T-helper 1 cell treated with Interleukin-12 subunit alpha and Interleukin-12 subunit beta and Interleukin-4 antibody, amounts not matched to agents 30 ng/mL and 1 ng/mL, for 36 hours (primary cell): ENCODE results near the gene ABHD5. TPM values are rescaled to one million over a fixed set of nuclear protein-coding genes. Genes with fewer than 3 reads are reported as not detected.
"Not testable (repeated sequence)": the region's sequence is repeated elsewhere in the genome, so short reads cannot be mapped to it uniquely, and the experiment has no call there.

Experiments
- intact Hi-C: fragments of 100-400 bp; cut with micrococcal nuclease; formaldehyde crosslinking; loops from one replicate; pipeline ENCODE4 v1.15.1; 2024
- total RNA-seq: library from RNA; stranded (reverse); gene quantifications from 2 replicates; pipeline ENCODE4 v1.2.3, GENCODE V29; 2022

Gene ABHD5
- 19.1 and 19.2 TPM in 2 replicates for total RNA-seq

- intact Hi-C loops = loop anchor here (1.0 to 10.0 kb wide), 15 partner anchors 64 to 1172 kb away; partner anchors contain the start of genes ANO10, HIGD1A, SNRK and SS18L2
These were observed at the start of gene ABHD5 for GRCh38 chr3:43690400-43691119. Gene ABHD5 (plus strand): TSS chr3:43690938. CDS start chr3:43690993, 55 bp downstream.

DNA sequence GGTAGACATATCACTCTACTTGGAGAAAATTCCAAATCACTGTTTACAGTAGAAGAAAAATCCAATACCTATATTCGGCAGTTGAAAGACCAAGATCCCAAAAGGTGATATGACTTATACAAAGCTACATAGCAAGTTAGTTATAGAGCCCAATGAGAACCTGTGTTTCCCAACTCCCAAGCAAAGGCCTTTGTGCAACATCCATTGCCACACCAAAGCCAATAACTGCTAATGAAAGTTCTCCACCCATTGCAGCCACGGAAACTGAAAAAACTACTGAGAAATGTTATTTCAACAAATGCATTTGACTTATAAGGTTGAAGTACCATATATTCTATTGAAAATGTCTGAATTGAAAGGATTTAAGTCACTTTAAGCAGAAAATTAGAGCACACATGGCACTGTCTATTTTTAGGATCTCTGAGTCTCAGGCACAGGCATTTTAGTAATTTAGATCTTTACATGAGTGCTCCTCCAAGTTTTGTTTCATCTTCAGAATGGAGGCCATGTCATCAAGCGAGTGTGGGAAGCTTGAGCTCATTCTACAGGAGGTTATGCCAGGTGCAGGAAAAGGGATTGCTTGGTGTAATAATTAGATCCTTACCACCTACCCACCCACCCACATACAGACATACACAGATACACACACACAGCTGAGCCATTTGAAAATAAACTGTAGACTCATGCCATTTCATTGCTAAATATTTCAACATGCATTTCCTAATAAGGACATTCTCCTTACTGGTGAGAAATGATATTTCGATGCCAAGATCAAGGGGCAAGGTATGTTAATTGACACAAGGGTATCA lies 49.2 kb upstream of the ABHD5 start:
- intact Hi-C loops = no loop called here

DNA sequence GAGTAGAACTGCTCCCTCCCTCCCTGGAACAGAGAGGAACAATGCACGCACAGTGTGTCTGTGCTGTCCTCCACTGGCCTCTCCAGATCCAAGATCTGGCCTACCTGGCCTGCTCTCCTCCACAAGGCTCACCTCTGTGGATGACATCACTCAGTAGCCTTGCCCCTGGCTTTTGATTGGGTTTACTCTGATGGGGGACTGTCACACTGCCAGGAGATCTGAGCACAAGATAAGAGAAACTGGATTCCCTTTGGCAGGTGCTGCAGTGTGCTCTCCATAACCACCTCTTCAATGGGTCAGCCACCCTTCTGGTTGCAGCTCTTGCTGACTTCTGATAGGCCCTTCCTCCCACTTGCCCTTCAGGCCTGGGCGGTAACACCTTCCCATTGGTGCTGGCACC lies 46.3 kb upstream of the ABHD5 start:
- intact Hi-C loops = no loop called here

- intact Hi-C loops = loop anchor here (1.0 kb wide), 1 partner anchor 20 kb away; no protein-coding TSS in a partner anchor
These were observed 43.2 kb upstream of the ABHD5 start for GRCh38 chr3:43647331-43648166.

DNA sequence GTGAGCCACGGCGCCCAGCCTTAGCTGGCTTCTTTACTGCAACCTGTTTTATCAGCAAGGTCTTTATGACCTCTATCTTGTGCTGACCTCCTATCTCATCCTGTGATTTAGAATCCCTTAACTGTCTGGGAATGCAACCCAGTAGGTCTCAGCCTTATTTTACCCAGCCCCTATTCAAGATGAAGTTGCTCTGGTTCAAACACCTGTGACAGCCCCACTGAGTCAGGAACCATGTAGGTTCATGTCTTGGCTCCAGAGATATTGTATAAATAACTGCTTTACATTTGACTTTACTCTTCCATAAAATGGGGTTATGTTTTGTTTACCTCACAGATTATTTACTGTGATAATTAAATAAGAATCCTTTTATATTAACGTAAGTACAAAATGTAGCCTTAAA lies 41.8 kb upstream of the ABHD5 start:
- intact Hi-C loops = loop anchor here (1.0 kb wide), 1 partner anchor 18 kb away; no protein-coding TSS in a partner anchor

GRCh38 chr3:43649365-43649968 lies 41.3 kb upstream of the ABHD5 start:
- intact Hi-C loops = no loop called here

DNA sequence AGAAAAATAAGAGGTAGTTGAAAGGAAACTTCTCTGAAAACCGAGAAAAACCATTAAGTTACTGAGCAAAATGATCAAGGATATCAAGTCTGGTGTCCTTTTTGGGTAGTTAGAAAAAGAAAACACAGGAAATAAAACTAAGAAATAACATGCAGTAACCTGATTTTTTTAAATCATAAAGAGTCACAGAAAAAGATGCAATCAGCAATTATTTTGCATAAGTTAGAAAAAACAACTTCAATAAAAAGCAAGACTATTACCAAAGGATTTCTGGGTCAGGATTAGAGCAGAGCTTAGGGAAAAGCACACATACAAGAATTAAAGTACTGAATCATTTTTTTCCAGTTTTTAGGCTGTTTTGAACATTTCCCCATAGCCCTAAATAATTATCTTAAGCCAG lies 40.4 kb upstream of the ABHD5 start:
- intact Hi-C loops = no loop called here

- intact Hi-C loops = not testable (repeated sequence)
These were observed 34.3 kb upstream of the ABHD5 start for GRCh38 chr3:43656390-43656789.

DNA sequence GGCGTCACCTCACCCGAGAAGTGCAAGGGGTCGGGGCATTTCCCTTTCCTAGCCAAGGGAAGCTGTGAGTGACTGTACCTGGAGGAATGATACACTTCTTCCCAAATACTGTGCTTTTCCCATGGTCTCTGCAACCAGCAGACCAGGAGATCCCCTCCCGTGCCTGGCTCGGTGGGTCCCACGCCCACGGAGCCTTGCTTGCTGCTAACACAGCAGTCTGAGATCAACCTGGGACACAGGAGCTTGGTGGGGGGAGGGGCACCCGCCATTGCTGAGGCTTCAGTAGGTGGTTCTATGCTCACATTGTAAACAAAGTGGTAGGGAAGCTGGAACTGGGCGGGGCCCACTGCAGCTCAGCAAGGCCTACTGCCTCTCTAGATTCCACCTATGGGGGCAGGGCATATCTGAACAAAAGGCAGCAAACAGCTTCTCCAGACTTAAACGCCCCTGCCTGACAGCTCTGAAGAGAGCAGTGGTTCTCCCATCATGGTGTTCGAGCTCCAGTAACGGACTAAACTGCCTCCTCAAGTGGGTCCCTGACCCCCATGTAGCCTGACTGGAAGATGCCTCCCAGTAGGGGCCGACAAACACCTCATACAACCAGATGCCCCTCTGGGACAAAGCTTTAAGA lies 31.4 kb upstream of the ABHD5 start:
- intact Hi-C loops = no loop called here

- intact Hi-C loops = not testable (repeated sequence)
These were observed 29.4 kb upstream of the ABHD5 start for GRCh38 chr3:43661376-43661775.

DNA sequence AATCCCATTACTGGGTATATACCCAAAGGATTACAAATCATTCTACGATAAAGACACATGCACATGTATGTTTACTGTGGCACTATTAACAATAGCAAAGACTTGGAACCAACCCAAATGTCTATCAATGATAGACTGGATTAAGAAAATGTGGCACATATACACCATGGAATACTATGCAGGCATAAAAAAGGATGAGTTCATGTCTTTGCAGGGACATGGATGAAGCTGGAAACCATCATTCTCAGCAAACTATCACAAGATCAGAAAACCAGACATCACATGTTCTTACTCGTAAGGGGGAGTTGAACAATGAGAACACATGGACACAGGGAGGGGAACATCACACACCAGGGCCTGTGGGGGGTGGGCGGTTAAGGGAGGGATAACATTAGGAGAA lies 25.7 kb upstream of the ABHD5 start:
- intact Hi-C loops = not testable (repeated sequence)

DNA sequence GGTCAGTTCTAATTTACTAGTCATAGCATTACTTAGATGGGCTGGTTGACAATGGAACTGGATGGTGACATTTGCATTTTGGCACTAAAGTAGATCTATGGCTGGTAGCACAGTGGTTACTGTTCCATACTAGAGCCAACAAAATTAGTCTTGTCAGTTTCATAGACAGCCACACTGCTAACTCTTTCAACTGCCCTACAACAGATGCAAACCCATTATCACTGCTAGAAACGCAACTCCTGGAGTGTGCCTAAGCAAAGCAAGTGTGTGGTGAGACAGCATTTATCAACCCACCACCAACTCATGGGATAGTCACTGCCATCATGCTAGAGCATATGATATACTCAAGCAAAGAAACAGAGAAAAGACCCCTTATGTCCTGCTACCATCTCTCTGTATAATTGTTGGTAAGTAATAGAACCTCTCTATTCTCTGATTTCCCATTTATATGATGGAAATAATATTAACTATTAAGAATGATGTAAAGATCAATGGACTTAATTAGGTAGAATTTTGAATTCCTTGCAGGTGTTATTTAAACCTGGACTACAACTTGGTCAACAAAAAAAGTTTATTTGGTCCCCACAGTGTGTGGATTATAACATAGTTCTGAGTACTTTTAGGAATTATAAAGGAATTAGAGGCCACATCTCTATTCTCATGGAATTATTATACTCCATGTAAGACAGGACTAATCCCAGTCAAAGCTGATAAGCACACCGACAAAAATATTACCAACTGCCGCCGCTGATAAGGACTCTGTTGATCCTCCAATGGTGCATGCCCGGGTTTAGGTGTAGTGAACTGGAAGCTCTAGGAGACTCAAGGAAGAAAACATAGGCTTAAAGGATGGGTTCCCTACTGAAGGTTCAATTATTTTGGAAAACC lies 19.9 kb upstream of the ABHD5 start:
- intact Hi-C loops = no loop called here

GRCh38 chr3:43674345-43675085 lies 16.2 kb upstream of the ABHD5 start:
- intact Hi-C loops = no loop called here

DNA sequence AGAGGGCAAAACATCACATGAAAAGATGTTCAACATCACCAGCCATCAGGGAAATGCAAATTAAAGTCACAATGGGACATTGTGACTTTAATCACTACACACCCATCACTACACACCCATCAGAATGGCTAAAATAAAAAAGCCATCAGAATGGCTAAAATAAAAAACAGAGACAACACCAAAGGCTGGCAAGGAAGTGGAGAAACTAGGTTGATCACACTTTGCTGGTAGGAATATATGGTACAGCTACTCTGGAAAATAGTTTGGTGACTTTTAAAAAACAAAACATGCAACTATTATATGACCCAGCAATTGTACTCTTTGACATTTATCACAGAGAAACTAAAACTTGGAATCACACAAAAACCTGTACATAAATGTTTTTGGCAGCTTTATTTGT lies 15.1 kb upstream of the ABHD5 start:
- intact Hi-C loops = no loop called here

GRCh38 chr3:43676441-43676840 lies 14.3 kb upstream of the ABHD5 start:
- intact Hi-C loops = no loop called here

GRCh38 chr3:43678375-43678774 lies 12.4 kb upstream of the ABHD5 start:
- intact Hi-C loops = not testable (repeated sequence)

- intact Hi-C loops = not testable (repeated sequence)
These were observed 11.8 kb upstream of the ABHD5 start for GRCh38 chr3:43678887-43679449.

DNA sequence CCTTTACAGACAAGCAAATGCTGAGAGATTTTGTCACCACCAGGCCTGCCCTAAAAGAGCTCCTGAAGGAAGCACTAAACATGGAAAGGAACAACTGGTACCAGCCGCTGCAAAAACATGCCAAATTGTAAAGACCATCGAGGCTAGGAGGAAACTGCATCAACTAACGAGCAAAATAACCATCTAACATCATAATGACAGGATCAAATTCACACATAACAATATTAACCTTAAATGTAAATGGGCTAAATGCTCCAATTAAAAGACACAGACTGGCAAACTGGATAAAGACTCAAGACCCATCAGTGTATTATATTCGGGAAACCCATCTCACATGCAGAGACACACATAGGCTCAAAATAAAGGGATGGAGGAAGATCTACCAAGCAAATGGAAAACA lies 9.9 kb upstream of the ABHD5 start:
- intact Hi-C loops = not testable (repeated sequence)

GRCh38 chr3:43684944-43685343 lies 5.8 kb upstream of the ABHD5 start:
- intact Hi-C loops = no loop called here
